A673 (cell line): Measurements from ENCODE around the gene CORO6.

Experiments used
- CTCF ChIP-seq: fragments of 300-800, 200-600 bp; sonication (generic); conservative IDR thresholded peaks from 2 replicates; pipeline ENCODE4 v1.5.1; 2017; ENCODE audit warnings: low read depth, mild to moderate bottlenecking, antibody characterized with exemption, low read length, moderate library complexity, mixed read lengths
- EZH2 ChIP-seq: fragments of 200-600 bp; sonication (generic); IDR thresholded peaks from 2 replicates; pipeline ENCODE4 v1.6.1; 2017; ENCODE audit warnings: borderline replicate concordance, low read depth, mild to moderate bottlenecking, mixed read lengths, antibody characterized with exemption, low read length; ENCODE audit not compliant: poor library complexity, severe bottlenecking

DNA sequence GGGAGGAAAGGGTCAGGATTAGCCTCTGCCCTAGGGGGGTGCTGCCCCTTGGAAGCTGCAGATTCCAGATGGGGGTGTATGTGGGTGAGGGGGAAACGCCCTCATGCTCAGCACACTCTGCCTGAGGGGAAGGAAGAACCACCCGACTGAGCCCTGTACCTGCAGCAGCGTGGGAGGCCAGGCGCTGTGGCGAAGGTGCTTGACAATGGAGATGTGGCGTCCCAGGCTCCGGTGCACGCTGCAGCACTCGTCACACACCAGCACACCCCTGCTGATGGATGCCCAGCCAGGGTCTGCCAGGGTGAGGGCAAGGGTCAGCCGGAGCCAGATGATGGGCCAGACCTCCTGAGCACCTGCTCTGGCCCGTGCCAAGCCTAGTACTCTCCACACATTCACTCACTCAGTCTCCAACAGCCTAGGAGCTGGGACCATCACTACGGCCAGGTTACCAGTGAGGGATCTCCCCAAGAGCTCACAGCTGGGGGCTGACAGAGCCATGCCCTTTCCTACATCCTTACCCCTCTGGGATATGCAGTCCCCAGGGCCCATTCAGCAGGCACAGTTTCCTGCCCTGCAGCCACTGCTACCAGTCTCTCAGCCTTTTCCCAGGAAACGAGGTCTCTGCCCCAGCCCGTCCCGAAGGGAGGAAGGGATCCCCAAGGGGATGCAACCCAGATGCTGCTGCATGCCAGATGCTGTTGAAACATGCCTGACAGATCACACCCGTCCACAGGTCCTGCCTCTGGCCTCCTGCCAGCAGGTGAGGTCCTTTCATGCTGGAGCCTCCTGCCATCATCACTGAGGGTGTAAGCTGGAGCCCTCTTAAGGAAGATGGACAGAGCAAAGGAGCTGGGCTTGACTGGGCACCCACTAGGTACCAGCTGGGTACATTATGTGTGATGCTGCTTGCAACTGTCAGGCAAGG lies 39.1 kb downstream of the CORO6 start:
- TF ChIP-seq CTCF (no peak), EZH2 (no peak)
